Thoracic aorta (tissue), 2 donors: Measurements from ENCODE around the gene BTBD2. TPM values are rescaled to one million over a fixed set of nuclear protein-coding genes. Genes with fewer than 3 reads are reported as not detected.

ENCODE experiments used
- ATAC-seq: fragments of 150-250 bp; one replicate; pipeline ENCODE4 v1.8.0; 2017; ENCODE audit warnings: low read depth; ENCODE audit not compliant: insufficient number of reproducible peaks, low FRiP score
- DNase-seq: peaks from one replicate; pipeline ENCODE4 v3.0.0-alpha.2; 2020; ENCODE audit warnings: low spot score
- H3K27ac ChIP-seq, 2 donors: fragments of 200-600 bp; sonication (generic); 1 replicate in 1 of 2; 2 replicates in 1 of 2; pipeline ENCODE4 v1.5.1; 2016; ENCODE audit warnings: mild to moderate bottlenecking in 2 of 2, moderate library complexity in 2 of 2
- H3K27me3 ChIP-seq: fragments of 200-600 bp; sonication (generic); replicated peaks from 2 replicates; pipeline ENCODE4 v1.6.0; 2016; ENCODE audit warnings: mild to moderate bottlenecking; ENCODE audit not compliant: insufficient read depth
- H3K36me3 ChIP-seq: fragments of 200-600 bp; sonication (generic); one replicate; pipeline ENCODE4 v1.5.1; 2016
- H3K4me1 ChIP-seq, 2 donors: fragments of 200-600 bp; sonication (generic); 1 replicate in 1 of 2; 2 replicates in 1 of 2; pipeline versions ENCODE4 v1.5.1 to v1.6.0; 2016; ENCODE audit warnings: low read depth in 2 of 2, mild to moderate bottlenecking in 1 of 2; ENCODE audit not compliant: control insufficient read depth in 1 of 2
- H3K4me3 ChIP-seq: fragments of 200-600 bp; sonication (generic); 2 replicates; pipeline ENCODE4 v1.5.1; 2016; ENCODE audit warnings: mild to moderate bottlenecking
- H3K9me3 ChIP-seq: fragments of 200-600 bp; sonication (generic); 2 replicates; pipeline ENCODE4 v1.5.1; 2016
- CTCF ChIP-seq: fragments of 200-600 bp; sonication (generic); IDR thresholded peaks from one replicate; pipeline ENCODE4 v1.5.1; 2019; ENCODE audit warnings: antibody characterized with exemption
- total RNA-seq, 2 donors: library from RNA; depleted of rRNA; stranded (reverse); fragments of >200 nt; gene quantifications; one replicate each; pipeline versions ENCODE4 v1.1.0 to v1.2.3, GENCODE V29; 2016

BTBD2 gene
- total RNA-seq, 2 donors from 2014 or later: 43.2 to 107 TPM

- no peaks in the 10 kb centered on the region for H3K27me3 ChIP-seq
- H3K9me3 ChIP-seq: no peaks in the 10 kb centered on the region
- H3K4me3 ChIP-seq: no peak overlapping the region
- H3K4me1 ChIP-seq: no peaks in the 10 kb centered on the region
- ATAC-seq: no peak
- TF ChIP-seq CTCF: no peak
- DNase-seq: no peak
- no peak overlapping the region for H3K27ac ChIP-seq
- peaks cover 37% of the 10 kb centered on the region for H3K36me3 ChIP-seq
Measured at GRCh38 chr19:1997353-1998233, 17.9 kb downstream of the BTBD2 start.

GRCh38 chr19:1992759-1993260, 22.7 kb downstream of the BTBD2 start:
- DNase-seq: no peak
- H3K36me3 ChIP-seq: peaks cover 48% of the 10 kb centered on the region
- ATAC-seq: no peak
- no peak overlapping the region for H3K4me3 ChIP-seq
- no peak for TF ChIP-seq CTCF
- no peaks in the 10 kb centered on the region for H3K27me3 ChIP-seq
- no peak overlapping the region for H3K27ac ChIP-seq
- H3K9me3 ChIP-seq: no peaks in the 10 kb centered on the region
- H3K4me1 ChIP-seq: no peaks in the 10 kb centered on the region

- ATAC-seq (no peak), DNase-seq (no peak)
- H3K9me3 ChIP-seq: no peaks in the 10 kb centered on the region
- no peaks in the 10 kb centered on the region for H3K4me1 ChIP-seq
- no peaks in the 10 kb centered on the region for H3K27me3 ChIP-seq
- no peak for TF ChIP-seq CTCF
- H3K36me3 ChIP-seq: peaks cover 48% of the 10 kb centered on the region
- no peak overlapping the region for H3K4me3 ChIP-seq
- H3K27ac ChIP-seq: no peak overlapping the region
Measured at GRCh38 chr19:1991018-1991913, 24.2 kb downstream of the BTBD2 start.

GRCh38 chr19:1990230-1991017, 25.1 kb downstream of the BTBD2 start:
- H3K36me3 ChIP-seq: peaks cover 52% of the 10 kb centered on the region

More at GRCh38 chr19:1990230-1991017, 25.1 kb downstream of the BTBD2 start:
- H3K9me3 ChIP-seq: no peaks in the 10 kb centered on the region
- no peak overlapping the region for H3K4me3 ChIP-seq
- H3K27ac ChIP-seq: no peak overlapping the region
- no peaks in the 10 kb centered on the region for H3K27me3 ChIP-seq
- no peak for DNase-seq
- no peaks in the 10 kb centered on the region for H3K4me1 ChIP-seq
- ATAC-seq: no peak
- TF ChIP-seq CTCF: no peak
